GM21515 (cell line): ENCODE data around the gene TP53BP2.
"Not testable (repeated sequence)": the region's sequence is repeated elsewhere in the genome, so short reads cannot be mapped to it uniquely, and the experiment has no call there.

Experiments used
- ATAC-seq: cut with Tn5 transposase; IDR thresholded peaks from one replicate; pipeline ENCODE4 v1.9.1; 2021; ENCODE audit not compliant: unreplicated experiment

Gene TP53BP2

GRCh38 chr1:223845810-223846682 is at the start of gene TP53BP2:
Gene TP53BP2 (minus strand): TSS chr1:223845947. CDS start chr1:223845680, 267 bp downstream.
- peak; percentile 72 for ATAC-seq

GRCh38 chr1:223890494-223890893 is 44.7 kb upstream of the TP53BP2 start:
- ATAC-seq: not testable (repeated sequence)

- ATAC-seq: not testable (repeated sequence)
These were observed 43.6 kb upstream of the TP53BP2 start for GRCh38 chr1:223889319-223889718.

GRCh38 chr1:223887747-223888418 is 42.1 kb upstream of the TP53BP2 start:
- no peak for ATAC-seq

GRCh38 chr1:223886516-223886921 is 40.8 kb upstream of the TP53BP2 start:
- ATAC-seq: no peak

- no peak for ATAC-seq
These were observed 39.9 kb upstream of the TP53BP2 start for GRCh38 chr1:223885614-223886013.

DNA sequence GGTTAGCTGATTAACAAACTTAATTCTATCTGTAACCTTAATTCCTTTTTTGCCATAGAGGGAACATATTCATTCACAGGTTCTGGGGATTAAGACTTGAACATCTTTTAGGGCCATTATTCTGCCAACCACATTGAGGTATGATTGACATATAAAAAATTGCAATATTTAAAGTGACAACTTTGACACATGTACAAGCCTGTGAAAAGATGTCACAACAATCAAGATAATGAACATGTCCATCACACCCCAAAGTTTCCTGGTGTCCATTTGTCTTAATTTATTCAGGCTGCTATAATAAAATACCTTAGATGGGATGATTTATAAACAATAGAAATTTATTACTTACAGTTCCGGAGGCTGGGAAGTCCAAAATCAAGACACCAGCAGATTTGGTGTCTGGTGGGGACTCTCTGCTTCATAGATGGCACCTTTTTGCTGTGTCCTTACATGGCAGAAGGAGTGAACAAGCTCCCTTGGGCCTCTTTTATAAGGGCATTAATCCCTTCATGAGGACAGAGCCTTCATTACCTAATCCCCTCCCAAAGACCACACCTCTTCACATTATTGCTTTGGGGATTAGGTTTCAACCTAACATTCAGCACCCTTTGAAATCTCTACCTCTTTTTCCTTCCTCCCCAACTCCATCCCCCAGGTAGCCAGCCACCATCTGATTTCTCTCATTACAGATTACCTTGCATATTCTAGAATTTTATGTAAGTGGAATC is 33.0 kb upstream of the TP53BP2 start:
- no peak for ATAC-seq

GRCh38 chr1:223877804-223878203 is 32.1 kb upstream of the TP53BP2 start:
- no peak for ATAC-seq

DNA sequence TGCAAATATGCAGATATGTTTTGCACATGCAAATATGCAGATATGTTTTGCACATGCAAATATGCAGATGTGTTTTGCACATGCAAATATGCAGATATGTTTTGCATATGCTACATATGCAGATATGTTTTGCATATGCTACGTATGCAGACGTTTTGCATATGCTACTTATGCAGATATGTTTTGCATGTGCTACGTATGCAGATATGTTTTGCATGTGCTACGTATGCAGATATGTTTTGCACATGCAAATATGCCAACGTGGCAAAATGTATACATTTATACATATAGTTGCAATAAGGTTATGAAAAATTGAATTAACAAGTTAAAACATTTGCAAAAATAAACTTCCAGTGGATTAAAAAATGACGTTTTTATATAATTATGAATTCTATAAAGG is 30.8 kb upstream of the TP53BP2 start:
- no peak for ATAC-seq

DNA sequence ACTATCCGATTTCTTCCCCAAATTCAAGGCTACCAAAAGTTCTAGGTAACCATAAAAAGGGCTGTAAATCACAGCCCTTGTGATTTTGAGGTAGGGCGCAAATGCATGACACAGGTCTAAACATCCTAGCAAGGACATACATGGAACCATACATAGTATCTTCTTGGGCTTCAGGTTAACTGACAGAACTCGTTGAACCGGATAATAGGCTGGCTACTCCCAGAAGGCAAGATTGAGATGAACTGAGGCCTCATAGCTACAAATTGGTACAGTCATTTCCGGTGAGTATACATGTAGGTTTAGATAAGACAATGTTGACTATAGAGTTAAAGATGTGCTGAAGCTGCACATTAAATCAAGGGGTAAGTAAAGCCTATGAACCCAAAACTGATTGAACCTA is 27.3 kb upstream of the TP53BP2 start:
- ATAC-seq: no peak

- ATAC-seq: no peak
These were observed 26.7 kb upstream of the TP53BP2 start for GRCh38 chr1:223872308-223872901.

DNA sequence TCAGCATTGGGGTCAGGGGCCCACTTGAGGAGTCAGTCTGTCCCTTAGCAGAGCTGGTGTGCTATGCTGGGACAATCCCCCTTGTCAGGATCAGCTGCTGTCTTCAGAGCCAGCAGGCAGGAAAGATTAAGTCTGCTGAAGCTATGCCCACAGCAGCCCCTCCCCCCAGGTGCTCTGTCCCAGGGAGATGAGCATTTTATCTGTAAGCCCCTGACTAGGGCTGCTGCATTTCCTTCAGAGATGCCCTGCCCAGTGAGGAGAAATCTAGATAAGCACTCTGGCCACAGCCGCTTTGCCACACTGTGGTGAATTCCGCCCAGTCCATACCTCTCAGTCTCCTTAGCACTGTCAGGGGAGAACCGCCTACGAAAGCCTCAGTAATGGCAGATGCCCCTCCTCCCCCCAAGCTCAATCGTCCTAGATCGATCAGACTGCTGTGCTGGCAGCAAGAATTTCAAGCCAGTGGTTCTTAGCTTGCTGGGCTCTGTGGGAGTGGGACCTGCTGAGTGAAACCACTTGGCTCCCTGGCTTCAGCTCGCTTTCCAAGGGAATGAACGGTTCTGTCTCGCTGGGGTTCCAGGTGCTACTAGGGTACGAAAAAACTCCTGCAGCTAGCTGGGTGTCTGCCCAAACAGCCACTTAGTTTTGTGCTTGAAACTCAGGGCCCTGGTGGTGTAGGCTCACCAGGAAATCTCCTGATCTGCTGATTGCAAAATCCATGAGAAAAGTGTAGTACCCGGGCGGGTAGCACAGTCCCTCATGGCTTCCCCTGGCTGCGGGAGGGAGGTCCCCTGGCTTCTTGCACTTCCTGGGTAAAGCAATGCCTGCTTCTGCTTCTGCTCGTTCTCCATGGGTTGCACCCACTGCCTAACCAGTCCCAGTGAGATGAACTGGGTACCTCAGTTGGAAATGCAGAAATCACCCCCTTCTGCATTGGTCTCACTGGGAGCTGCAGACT is 25.1 kb upstream of the TP53BP2 start:
- ATAC-seq: no peak

DNA sequence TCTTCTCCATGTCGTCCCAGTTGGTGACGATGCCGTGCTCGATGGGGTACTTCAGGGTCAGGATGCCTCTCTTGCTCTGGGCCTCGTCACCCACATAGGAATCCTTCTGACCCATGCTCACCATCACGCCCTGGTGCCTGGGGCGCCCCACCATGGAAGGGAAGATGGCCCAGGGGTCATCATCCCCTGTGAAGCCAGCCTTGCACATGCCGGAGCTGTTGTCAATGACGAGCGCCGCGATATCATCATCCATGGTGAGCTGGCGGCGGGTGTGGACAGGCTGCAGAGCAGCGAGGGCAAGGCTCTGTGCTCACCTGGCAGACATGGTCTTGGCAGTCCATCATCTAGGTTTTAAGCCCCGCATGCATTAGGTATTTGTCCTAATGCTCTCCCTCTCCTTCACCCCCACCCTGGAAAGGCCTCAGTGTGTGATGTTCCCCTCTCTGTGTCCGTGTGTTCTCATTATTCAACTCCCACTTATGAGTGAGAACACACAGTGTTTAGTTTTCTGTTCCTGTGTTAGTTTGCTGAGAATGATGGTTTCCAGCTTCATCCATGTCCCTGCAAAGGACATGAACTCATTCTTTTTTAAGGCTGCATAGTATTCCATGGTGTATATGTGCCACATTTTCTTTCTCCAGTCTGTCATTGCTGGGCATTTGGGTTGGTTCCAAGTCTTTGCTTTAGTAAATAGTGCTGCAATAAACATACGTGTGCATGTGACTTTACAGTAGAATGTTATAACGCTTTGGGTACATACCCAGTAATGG is 19.0 kb upstream of the TP53BP2 start:
- ATAC-seq: not testable (repeated sequence)

DNA sequence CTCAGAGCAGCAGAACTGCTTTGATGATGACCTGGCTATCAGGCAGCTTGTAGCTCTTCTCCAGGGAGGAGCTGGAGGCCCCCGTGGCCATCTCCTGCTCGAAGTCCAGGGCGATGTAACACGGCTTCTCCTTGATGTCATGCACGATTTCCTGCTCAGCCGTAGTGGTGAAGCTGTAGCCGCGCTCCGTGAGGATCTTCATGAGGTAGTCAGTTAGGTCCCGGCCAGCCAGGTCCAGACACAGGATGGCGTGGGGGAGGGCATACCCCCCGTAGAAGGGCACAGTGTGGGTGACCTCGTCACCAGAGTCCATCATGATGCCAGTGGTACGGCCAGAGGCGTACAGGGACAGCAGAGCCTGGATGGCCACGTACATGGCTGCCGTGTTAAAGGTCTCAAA is 18.3 kb upstream of the TP53BP2 start:
- ATAC-seq: no peak

DNA sequence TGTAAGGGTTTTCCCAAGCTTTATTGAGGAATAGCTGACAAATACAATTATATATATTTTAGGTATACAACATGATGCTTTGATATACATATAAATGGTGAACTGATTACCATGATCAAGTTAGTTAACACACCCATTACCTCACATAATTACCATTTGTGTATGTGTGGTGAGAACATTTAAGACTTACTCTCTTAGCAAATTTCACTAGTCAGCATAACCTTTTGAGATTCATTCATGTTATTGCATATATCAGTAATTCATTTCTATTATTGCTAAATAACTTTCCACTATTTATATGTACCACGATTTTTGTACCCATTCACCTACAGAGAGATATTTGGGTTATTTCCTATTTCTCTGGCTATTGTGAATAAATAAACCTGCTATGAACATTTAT is 16.2 kb upstream of the TP53BP2 start:
- no peak for ATAC-seq

DNA sequence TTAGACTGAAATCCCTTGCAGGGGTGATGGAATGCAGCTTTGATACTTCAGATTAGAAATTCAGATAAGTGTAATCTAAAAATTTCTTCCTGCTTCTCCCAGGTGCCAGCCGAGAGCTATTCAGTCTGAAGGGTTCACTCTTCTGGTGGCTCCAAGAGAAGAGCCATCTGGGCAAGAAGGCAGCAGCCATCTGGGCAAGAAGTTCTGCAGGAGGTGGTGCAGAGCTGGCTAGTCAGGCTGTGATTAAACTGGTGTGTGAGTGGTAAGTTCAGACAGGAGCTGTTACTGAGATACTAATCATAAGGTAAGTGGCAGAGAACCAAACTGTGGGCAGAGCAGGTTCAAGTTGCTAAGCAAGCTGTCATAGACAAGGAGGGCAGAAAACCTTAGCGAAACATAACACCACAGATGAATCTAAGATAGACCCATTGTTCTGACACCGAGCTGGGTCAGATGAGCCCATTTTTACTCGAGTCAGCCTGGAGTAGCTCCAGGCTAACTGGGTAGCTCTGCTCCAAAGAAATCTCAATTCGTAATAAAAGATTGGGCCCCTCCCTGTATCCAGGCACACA is 14.4 kb upstream of the TP53BP2 start:
- ATAC-seq: no peak

DNA sequence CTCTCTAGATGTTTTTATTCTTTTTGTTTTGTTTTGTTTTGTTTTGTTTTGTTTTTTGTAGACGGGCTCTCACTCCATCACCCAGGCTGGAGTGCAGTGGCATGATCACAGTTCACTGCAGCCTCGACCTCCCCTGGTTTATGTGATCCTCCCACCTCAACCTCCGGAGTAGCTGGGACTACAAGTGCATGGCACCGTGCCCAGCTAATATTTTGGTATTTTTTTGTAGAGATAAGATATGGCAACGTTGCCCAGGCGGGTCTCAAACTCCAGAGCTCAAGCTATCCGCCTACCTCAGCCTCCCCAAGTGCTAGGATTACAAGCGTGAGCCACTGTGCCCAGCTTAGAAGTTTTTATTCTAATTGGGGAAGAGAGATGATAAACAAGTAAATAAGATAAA is 13.3 kb upstream of the TP53BP2 start:
- no peak for ATAC-seq

GRCh38 chr1:223856386-223856785 is 10.6 kb upstream of the TP53BP2 start:
- ATAC-seq: no peak

DNA sequence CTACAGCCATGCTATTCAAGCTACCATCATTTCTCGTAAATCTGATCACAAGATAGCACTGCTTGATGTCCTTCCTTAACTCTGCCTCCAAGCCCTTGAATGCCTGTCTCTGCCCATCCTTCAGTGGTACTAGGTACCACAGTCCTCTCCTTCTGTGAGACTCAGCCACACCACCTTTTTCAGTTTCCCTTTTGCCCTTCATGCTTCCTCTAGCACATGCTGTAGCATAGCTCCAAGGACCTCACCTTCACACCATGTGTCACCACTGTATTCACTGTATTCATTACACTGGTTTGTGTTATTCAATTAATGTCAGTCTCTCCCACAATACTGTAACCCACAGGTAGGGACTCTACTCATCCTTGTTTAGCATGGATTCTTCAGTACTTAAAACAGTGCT is 8.0 kb upstream of the TP53BP2 start:
- ATAC-seq: no peak
